Mucosa of rectum (tissue), 2 donors: ENCODE data around the gene AP5Z1.
"Not testable (repeated sequence)": the region's sequence is repeated elsewhere in the genome, so short reads cannot be mapped to it uniquely, and the experiment has no call there.

Experiments used
- H3K27ac ChIP-seq, 2 donors: one replicate each; pipeline ENCODE4 v1.7.0; 2013; ENCODE audit warnings: inconsistent platforms in 2 of 2, low read depth in 2 of 2, low read length in 2 of 2
- H3K27me3 ChIP-seq, 2 donors: one replicate each; pipeline ENCODE4 v1.7.0; 2013; ENCODE audit warnings: low read length in 2 of 2; ENCODE audit not compliant: control insufficient read depth in 2 of 2, insufficient read depth in 2 of 2
- H3K36me3 ChIP-seq, 2 donors: one replicate each; pipeline ENCODE4 v1.7.0; 2013; ENCODE audit warnings: low read length in 2 of 2; ENCODE audit not compliant: control insufficient read depth in 2 of 2, insufficient read depth in 2 of 2
- H3K4me1 ChIP-seq, 2 donors: one replicate each; pipeline ENCODE4 v1.7.0; 2013; ENCODE audit warnings: low read length in 2 of 2, mild to moderate bottlenecking in 1 of 2; ENCODE audit not compliant: control insufficient read depth in 2 of 2, insufficient read depth in 2 of 2
- H3K4me3 ChIP-seq, 2 donors: one replicate each; pipeline ENCODE4 v1.7.0; 2013; ENCODE audit warnings: low read length in 2 of 2
- H3K9ac ChIP-seq, 2 donors: one replicate each; pipeline ENCODE4 v1.7.0; 2013; ENCODE audit warnings: low read length in 2 of 2, low read depth in 1 of 2, mild to moderate bottlenecking in 1 of 2
- H3K9me3 ChIP-seq, 2 donors: one replicate each; pipeline ENCODE4 v1.7.0; 2013; ENCODE audit warnings: low read length in 2 of 2; ENCODE audit not compliant: control insufficient read depth in 2 of 2
- donor health status: healthy.
- donor health status: Normal muscosa, but diverticular disease.

AP5Z1 gene

GRCh38 chr7:4801839-4802231 lies 26.4 kb downstream of the AP5Z1 start:
- no peak overlapping the region for H3K27ac ChIP-seq
- no peaks in the 10 kb centered on the region for H3K9me3 ChIP-seq
- no peaks in the 10 kb centered on the region for H3K36me3 ChIP-seq
- H3K9ac ChIP-seq = no peak overlapping the region
- no peaks in the 10 kb centered on the region for H3K27me3 ChIP-seq
- no peak overlapping the region for H3K4me3 ChIP-seq
- H3K4me1 ChIP-seq = no peaks in the 10 kb centered on the region

GRCh38 chr7:4802577-4802976 lies 27.2 kb downstream of the AP5Z1 start:
- H3K4me1 ChIP-seq, H3K36me3 ChIP-seq, H3K9me3 ChIP-seq, H3K27ac ChIP-seq, H3K4me3 ChIP-seq, H3K9ac ChIP-seq, H3K27me3 ChIP-seq: not testable (repeated sequence)

GRCh38 chr7:4803397-4804241 lies 28.2 kb downstream of the AP5Z1 start:
- no peaks in the 10 kb centered on the region for H3K36me3 ChIP-seq
- no peaks in the 10 kb centered on the region for H3K9me3 ChIP-seq
- H3K4me1 ChIP-seq = no peaks in the 10 kb centered on the region
- no peak overlapping the region for H3K4me3 ChIP-seq
- no peak overlapping the region for H3K9ac ChIP-seq
- H3K27me3 ChIP-seq = no peaks in the 10 kb centered on the region
- H3K27ac ChIP-seq = no peak overlapping the region

- H3K36me3 ChIP-seq = no peaks in the 10 kb centered on the region
These were observed 29.9 kb downstream of the AP5Z1 start for GRCh38 chr7:4805110-4805983.

GRCh38 chr7:4805984-4806300 lies 30.5 kb downstream of the AP5Z1 start:
- Histone ChIP-seq H3K4me3 (no peak overlapping the region), H3K4me1 (no peaks in the 10 kb centered on the region), H3K27ac (no peak overlapping the region), H3K27me3 (no peaks in the 10 kb centered on the region), H3K9me3 (no peaks in the 10 kb centered on the region), H3K36me3 (no peaks in the 10 kb centered on the region), H3K9ac (no peak overlapping the region)

More at GRCh38 chr7:4805110-4805983, 29.9 kb downstream of the AP5Z1 start:
- Histone ChIP-seq H3K9ac (no peak overlapping the region), H3K4me1 (no peaks in the 10 kb centered on the region), H3K27ac (no peak overlapping the region), H3K27me3 (no peaks in the 10 kb centered on the region), H3K9me3 (no peaks in the 10 kb centered on the region), H3K4me3 (no peak overlapping the region)

- Histone ChIP-seq H3K4me1 (no peaks in the 10 kb centered on the region), H3K27me3 (no peaks in the 10 kb centered on the region), H3K27ac (no peak overlapping the region), H3K36me3 (no peaks in the 10 kb centered on the region), H3K9me3 (no peaks in the 10 kb centered on the region), H3K9ac (no peak overlapping the region), H3K4me3 (no peak overlapping the region)
These were observed 31.7 kb downstream of the AP5Z1 start for GRCh38 chr7:4806983-4807597.

- Histone ChIP-seq H3K4me3 (no peak overlapping the region), H3K27me3 (no peaks in the 10 kb centered on the region), H3K4me1 (no peaks in the 10 kb centered on the region), H3K27ac (no peak overlapping the region), H3K36me3 (no peaks in the 10 kb centered on the region), H3K9me3 (no peaks in the 10 kb centered on the region), H3K9ac (no peak overlapping the region)
These were observed 32.2 kb downstream of the AP5Z1 start for GRCh38 chr7:4807598-4808016.

GRCh38 chr7:4808026-4808425 lies 32.6 kb downstream of the AP5Z1 start:
- no peaks in the 10 kb centered on the region for H3K36me3 ChIP-seq
- no peak overlapping the region for H3K27ac ChIP-seq
- no peaks in the 10 kb centered on the region for H3K4me1 ChIP-seq
- H3K9ac ChIP-seq = no peak overlapping the region
- H3K9me3 ChIP-seq = no peaks in the 10 kb centered on the region
- no peak overlapping the region for H3K4me3 ChIP-seq
- no peaks in the 10 kb centered on the region for H3K27me3 ChIP-seq

- H3K4me3 ChIP-seq = no peak overlapping the region
- H3K9me3 ChIP-seq = peaks cover 0 to 1% of the 10 kb centered on the region in 2 donors
- H3K27ac ChIP-seq = no peak overlapping the region
- H3K9ac ChIP-seq = no peak overlapping the region
- no peaks in the 10 kb centered on the region for H3K4me1 ChIP-seq
- no peaks in the 10 kb centered on the region for H3K27me3 ChIP-seq
- no peaks in the 10 kb centered on the region for H3K36me3 ChIP-seq
These were observed 33.1 kb downstream of the AP5Z1 start for GRCh38 chr7:4808565-4808964.

- no peak overlapping the region for H3K4me3 ChIP-seq
- no peaks in the 10 kb centered on the region for H3K4me1 ChIP-seq
- no peaks in the 10 kb centered on the region for H3K36me3 ChIP-seq
- no peaks in the 10 kb centered on the region for H3K27me3 ChIP-seq
- H3K9me3 ChIP-seq = peaks cover 0 to 3% of the 10 kb centered on the region in 2 donors
- H3K9ac ChIP-seq = no peak overlapping the region
- H3K27ac ChIP-seq = no peak overlapping the region
These were observed 33.7 kb downstream of the AP5Z1 start for GRCh38 chr7:4809091-4809591.
